HG03469 (cell line): ENCODE results near the gene ANKRD6.

Source experiments
- ATAC-seq: cut with Tn5 transposase; IDR thresholded peaks from one replicate; pipeline ENCODE4 v1.9.1; 2021; ENCODE audit warnings: mild to moderate bottlenecking, moderate library complexity, moderate number of reproducible peaks; ENCODE audit not compliant: unreplicated experiment

ANKRD6 gene

DNA sequence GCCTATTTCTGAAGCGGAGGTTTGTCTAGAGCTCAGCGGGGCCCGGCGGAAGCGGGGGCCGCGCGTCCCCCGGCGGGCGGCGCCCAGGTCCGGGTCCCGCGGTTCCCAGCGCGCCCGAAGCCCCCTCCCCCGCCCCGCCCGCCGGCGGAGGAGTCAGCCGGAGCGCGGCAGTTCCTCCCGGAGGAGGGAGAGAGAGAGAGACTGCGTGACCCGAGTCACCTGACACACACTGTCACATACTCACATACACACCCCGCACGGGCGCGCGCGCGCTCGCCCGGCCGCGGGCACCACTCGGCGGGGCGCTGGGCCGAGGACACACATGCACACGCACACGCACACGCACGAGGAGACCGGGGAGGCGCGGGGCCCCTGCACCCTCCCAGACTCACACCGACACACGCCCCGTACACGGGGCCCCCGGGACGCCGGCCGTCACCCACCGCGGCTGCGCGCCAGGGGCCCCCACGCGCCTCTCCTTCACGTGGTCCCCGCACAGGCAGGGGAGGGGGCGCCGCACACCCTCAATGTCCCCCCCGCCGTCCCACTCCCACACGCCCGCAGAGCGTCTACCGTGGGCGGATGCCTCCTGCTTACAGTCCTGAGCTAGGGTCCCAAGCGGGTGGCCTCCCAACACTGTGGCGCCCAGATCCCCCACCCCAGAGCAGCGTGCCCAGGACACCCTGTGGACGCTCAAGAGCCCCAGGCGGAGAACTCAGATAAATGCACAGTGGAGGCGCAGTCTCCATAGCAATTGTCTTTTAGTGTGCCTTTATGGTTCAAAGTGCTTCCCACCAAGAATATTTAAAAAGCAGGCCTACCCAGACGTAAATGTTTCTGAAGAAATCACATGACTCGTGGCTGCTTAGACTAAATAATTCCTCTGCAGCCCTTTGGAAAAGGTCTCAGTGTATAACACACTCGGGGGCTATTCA lies 20.6 kb upstream of the ANKRD6 start, which contains the start of gene RRAGD:
Gene RRAGD (minus strand): TSS at position 203 of the 935 bp plus-strand sequence. CDS start 280 bp downstream, outside the sequence.
- ATAC-seq, result peak; percentile 73

- ATAC-seq, result no peak
Observed at GRCh38 chr6:89413006-89413400, 19.9 kb upstream of the ANKRD6 start.

DNA sequence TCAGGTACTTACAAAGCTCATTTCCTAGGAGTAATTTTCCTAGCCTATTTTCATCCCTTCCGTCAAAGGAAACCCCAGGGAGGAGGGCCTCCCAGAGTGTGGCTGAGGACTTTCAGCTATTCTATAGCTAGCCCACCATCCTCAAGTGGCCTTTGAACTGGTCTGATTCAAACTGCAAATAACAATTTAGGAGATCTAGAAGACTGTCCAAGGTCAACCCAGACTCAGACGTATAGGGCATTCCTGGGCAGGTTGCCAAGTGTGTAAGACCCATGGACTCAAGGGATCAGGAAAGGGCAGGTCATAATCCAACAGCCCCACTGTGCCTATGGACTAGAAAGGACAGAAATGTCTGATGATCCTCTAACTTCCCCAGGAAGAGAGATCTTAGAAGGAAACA lies 18.7 kb upstream of the ANKRD6 start:
- no peak for ATAC-seq

- no peak for ATAC-seq
Observed at GRCh38 chr6:89415185-89415584, 17.8 kb upstream of the ANKRD6 start.

DNA sequence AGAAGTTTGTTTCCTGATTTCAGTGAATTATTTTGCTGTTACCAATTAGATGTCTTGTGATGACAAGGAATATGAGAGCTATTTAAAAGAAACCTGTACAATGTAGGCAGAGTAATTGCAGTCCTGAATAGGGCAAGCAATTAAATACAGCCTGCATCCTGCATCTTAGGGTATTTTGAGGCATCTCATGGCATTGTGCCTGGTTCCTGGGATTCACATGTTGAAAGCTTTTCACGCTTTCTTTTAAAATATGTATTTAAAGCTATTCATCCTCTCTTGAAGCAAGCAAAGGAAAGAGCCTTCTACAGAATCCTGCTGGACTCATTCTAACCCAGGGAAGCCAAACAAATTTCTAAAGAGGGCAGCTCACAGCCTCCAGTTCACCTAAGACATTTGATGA lies 16.2 kb upstream of the ANKRD6 start:
- no peak for ATAC-seq

DNA sequence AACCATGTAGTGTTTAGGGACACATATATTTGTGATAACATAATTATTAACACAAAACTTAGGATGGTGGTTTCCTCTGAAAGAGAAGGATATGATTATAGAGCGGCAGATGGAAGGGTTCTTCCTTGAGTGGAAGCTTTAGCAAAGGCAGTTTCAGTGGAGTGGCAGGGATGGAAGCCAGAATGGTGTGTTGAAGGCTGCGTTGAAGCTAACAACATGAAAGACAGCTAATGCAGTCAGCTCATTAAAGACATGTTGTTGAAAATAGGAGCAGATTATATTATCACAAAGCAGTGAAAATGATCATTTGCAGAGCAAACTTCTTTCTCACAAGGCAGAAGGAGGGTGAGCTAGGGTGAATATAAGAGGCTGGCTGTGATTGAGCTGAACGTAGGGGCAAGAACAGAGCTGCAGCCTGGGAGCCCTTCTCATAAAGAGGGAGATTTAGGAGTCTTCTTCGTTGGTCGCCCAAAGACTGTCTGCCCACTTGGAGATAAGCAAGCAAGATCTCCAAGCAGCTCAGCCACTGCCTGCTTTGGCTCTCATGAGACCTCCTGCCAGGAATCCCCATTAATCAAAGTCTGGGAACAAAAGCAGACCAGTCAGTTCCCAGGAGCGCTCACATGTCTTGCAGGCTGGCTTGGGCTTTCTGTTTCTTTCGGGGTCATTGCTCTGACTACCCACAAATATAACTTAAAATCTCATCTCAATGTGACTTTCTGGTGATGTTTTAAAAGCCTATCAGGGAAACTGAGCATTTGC lies 2.6 kb upstream of the ANKRD6 start:
- no peak for ATAC-seq

DNA sequence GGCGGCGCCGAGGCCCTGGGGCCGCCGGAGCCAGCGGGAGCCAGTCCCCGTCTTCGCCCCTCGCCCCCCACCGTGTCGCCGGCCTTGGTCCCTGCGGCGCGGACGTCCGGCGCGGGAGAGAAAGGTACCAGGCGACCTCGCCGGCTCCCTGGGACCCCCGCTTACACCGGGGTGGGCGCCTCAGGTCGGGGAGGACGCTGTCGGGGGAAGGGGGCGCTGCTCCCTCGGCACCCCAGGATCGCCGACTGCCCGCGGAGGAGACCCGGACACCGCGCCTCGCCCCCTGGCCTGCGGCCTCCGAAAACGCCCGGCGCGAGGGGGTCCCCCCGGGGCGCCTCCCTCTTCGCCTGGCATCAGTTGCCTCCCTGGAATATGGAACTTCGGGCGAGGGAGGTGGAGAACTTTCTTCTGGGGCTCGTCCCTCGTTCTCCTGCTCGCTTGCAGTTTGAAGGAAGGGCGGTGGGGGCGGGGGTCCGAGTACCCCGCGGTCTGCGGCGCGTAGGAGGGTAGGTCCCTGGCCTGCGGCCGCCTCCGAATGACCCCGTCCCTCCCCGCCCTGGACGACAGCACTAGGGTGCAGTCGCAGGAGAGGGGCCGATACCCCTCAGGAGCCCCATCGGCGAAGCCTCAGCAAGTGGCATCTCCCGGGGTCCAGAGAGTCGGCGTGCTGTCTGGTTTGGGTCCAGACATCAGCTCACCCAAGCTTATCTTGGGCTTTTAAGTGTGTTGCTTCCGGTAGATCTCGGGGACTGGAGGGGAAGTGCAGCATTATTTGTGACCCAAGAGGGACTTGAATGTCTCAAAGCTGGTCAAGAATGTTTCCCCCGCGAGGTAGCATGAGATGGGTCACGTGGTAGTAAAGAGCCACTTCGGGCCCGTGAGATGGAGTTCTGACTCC lies 549 bp downstream of the ANKRD6 start:
- no peak for ATAC-seq

DNA sequence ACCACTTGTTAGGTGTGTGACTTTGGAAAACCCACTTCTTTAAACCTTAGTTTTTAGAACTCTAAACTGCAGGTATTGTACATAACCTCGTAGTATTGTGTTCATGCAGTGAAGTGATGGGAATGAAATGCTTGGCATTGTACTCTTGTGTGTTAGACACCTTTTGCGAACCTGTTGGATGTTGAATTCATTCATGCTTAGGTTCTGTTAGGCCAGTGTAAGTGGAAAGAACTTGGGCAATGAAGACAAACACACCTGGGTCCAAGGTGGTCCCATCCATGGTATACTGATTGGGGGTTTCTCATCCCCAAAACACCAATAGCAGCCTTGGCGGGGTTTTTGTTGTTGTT lies 1.2 kb downstream of the ANKRD6 start:
- ATAC-seq, result no peak

DNA sequence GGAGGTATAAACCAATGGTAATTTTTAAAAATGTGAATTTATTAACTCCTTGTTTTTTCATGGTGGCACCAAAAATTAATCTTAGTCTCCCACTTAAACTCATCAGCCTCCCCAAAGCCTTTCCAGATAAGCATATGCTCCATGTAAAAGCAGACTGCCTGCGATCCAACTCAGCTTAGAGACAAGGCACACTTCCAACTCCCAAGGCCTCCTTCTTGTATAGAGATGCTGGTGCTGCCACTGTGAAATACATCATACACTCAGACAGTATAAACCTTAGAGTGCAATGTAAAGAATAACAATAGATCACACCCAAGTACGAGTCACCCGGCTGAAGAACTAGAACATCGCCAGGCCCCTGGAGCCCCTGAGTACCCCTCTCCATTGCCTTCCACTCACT lies 2.0 kb downstream of the ANKRD6 start:
- no peak for ATAC-seq

DNA sequence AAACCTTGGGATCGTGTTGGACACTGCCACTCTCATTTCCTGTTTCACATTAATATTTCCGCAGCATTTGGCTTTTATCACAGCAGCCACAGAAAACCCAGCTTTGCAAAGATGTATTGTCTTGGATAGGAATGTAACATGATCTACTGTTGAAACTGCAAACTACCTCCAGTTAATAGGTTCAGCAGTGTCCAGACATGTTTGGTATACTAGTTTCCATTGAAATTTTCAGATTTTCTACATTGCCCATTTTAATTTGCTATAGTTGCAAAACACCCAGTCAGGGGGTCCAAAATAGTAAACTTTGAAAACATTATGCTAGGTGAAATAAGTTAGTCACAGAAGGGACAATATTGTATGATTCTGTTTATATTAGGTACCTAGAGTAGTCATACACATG lies 3.3 kb downstream of the ANKRD6 start:
- no peak for ATAC-seq

GRCh38 chr6:89438248-89438647 lies 5.3 kb downstream of the ANKRD6 start:
- ATAC-seq, result no peak

DNA sequence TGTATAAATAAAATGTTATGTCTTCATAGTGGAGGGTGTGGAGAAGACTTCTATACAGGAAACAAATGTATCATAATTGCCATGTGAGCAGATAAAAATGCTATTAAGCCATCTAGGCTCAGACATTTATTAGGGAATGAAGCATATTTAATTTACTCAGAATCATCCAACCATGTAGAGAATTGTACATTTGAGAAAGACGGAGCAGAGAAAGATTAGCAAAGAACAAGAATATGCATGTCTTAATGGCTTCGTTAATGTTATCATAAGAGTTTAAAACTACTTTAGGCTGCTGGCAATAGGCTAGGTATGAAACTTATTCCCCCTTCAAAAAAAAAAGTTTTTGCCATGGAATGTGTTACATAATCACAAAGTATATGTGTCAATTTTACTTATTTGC lies 6.1 kb downstream of the ANKRD6 start:
- ATAC-seq, result no peak

GRCh38 chr6:89440200-89440599 lies 7.2 kb downstream of the ANKRD6 start:
- ATAC-seq, result no peak

DNA sequence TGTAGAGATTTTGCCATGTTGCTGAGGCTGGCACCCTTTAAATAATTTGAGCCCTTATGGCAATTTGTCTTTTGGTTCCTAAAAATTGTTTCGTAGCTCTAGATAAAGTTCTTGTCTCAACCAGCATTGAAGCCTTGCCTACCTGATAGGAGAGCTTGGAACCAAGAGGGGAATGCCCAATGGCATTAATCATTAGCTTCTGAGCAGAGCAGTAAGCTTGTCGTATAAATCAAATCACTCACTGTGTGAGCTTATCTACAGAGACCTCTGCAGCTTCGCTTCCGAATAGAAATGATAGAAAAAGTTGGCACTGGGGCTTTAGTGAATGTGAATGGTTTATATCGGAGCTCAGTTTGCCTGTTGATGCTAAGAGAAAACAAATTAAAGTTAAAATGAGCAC lies 10.7 kb downstream of the ANKRD6 start:
- no peak for ATAC-seq

GRCh38 chr6:89449193-89449592 lies 16.2 kb downstream of the ANKRD6 start:
- ATAC-seq, result no peak

GRCh38 chr6:89452281-89452680 lies 19.3 kb downstream of the ANKRD6 start:
- ATAC-seq, result no peak

DNA sequence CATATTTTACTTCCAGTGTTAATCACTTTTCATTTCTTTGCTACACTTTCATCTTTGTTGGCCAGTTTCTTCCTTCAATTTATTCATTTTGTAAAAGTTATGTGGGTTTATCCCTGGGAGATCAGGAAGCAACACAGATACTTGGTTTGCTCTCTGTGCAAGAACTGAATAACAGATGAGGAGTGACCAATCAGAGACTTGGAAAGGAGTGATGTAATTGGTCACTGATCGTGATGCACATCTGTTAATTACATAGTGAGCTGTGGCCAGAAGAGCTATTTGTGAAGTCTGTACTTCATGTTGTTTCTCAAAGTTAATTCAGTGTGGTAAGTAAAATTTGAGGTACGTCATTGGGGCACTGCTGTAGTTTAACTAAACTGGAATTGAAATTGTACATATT lies 21.3 kb downstream of the ANKRD6 start:
- no peak for ATAC-seq

DNA sequence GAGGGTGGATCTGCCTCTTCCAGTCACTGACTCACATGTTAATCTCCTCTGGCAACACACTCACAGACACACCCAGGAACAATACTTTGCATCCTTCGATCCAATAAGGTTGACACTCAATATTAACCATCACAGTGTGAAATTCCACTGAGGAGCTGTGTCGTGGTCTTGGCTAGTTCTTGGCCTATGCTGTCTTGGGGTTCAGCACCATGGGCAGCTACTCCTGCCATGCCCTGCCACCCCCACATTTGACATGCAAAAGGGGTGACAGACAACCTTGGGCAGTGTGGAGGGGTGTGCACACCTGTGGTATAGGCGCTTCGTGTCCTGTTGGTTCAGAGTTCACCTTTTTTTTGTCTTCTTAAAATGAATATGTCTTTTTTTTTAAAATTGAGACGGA lies 25.8 kb downstream of the ANKRD6 start:
- ATAC-seq, result no peak

GRCh38 chr6:89459501-89459900 lies 26.5 kb downstream of the ANKRD6 start:
- no peak for ATAC-seq

DNA sequence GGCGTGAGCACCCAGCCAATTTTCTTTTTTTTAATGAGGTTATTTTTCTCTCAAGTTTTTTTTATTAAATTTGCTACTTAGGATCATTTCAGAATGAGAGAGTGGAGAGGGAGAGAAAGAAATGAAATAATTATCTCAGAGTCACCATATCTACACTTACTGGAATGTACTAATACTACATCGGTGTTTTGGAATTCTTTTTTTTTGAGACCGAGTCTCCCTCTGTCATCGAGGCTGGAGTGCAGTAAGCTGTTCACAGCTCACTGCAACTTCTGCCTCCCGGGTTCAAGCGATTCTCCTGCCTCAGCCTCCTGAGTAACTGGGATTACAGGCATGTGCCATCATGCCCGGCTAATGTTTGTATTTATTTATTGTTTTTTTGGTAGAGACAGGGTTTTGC lies 27.8 kb downstream of the ANKRD6 start:
- no peak for ATAC-seq

GRCh38 chr6:89462503-89462902 lies 29.6 kb downstream of the ANKRD6 start:
- ATAC-seq, result no peak
